ENCODE results near the gene RECQL5. TPM values are rescaled to one million over a fixed set of nuclear protein-coding genes. Genes with fewer than 3 reads are reported as not detected.

The RECQL5 gene
- total RNA-seq, 4 donors from 2014 or later = 25.1 to 129 (median 80.3) TPM

DNA sequence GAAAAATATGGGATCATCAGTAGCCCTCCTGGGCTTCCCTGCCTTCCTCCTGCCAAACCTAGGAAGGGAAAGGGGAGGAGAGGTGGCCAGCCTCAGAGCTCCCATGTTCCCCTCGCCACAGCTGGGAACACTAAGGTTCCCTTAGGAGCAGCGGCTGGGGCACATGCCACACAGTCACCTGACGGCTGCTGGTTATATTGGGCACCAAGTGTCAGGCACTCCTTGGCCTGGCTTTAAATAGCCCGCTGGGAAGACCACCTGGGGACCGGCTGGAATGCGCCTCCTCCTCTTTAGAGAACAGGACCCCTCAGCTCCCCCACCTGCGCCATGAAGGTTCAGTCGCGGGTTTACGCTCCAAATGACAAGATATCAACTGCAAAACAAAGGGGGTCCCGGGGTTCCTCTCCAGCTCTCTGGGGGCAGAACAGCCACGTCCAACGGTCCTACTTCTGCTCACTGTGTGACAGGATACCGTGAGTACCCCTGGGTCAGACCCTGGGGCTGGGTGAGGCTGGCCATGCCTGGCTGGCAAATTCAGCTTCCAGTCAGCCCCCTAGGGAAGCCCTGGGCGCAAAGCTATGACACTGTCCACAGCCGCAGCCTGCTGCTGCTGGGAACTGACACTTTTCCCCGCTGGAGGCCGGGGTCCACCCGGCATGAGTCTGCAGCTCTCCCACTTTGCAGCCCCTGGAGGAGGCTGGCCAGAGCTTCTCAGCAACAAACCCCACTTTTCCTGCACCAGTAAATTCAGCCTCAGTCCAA is 30.4 kb downstream of the RECQL5 start:
- Histone ChIP-seq H3K9me3 (no peaks in the 10 kb centered on the region), H3K27me3 (no peaks in the 10 kb centered on the region), H3K27ac (peak overlapping the region; percentile 27 to 84 (median 40)), H3K4me1 (peaks cover 12 to 53% (median 47%) of the 10 kb centered on the region in 4 donors), H3K4me3 (no peak overlapping the region), H3K36me3 (no peaks in the 10 kb centered on the region)
- no peak for DNase-seq
- 87% methylated on average over 16 of the region's 19 CpGs; no CpG with 5 or more reads in 1 of the 2 donors for WGBS, 2 donors (ENCODE audit: low coverage in 1 of 2)
- TF ChIP-seq POLR2AphosphoS5 (IDR thresholded peaks at IDR 0.05) (no peak), POLR2A (IDR thresholded peaks at IDR 0.05) (no peak), EP300 (IDR thresholded peaks at IDR 0.05; ENCODE audit: low read depth) (no peak)
- TF ChIP-seq, protein P1, sequence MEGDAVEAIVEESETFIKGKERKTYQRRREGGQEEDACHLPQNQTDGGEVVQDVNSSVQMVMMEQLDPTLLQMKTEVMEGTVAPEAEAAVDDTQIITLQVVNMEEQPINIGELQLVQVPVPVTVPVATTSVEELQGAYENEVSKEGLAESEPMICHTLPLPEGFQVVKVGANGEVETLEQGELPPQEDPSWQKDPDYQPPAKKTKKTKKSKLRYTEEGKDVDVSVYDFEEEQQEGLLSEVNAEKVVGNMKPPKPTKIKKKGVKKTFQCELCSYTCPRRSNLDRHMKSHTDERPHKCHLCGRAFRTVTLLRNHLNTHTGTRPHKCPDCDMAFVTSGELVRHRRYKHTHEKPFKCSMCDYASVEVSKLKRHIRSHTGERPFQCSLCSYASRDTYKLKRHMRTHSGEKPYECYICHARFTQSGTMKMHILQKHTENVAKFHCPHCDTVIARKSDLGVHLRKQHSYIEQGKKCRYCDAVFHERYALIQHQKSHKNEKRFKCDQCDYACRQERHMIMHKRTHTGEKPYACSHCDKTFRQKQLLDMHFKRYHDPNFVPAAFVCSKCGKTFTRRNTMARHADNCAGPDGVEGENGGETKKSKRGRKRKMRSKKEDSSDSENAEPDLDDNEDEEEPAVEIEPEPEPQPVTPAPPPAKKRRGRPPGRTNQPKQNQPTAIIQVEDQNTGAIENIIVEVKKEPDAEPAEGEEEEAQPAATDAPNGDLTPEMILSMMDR (IDR thresholded peaks at IDR 0.05) = no peak
- intact Hi-C loops (cut with DNase I; ENCODE audit: low total_unique reads) = no loop called here
- in situ Hi-C loops (cut with MboI; ENCODE audit: low pct_ligation_motif_present in 1 of 4, low pct_unique_long_range_greater_than_20kb in 1 of 4, low sequenced_read_pairs in 3 of 4) = no loop called here

DNA sequence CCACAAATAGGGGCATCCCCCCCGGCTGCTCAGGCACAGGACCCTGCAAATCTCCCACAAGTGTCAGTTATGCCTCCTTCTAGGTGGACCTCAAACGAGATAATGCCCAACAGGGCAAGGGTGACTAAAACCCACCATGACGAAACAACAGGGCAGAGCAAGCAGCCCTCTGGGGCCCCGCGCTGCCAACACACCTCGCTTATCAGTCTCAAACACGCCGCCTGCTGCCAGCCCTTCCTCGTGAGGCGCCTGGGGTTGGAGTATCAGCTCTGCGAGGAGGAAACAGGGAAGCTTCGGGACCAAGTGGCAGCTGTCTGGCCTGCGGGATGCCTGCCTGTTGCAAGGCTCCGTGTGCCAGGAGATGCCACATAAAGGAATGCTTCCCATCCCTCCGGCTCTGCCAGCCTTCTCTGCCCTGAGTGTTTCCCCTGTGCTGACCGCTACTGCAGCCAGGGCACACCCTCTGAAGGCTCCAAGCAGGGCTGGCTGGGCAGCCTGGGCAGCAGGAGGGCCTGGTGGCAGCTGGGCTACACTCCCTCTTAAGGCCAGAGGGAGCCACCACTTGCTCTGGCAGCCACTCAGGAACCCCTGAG is 31.2 kb downstream of the RECQL5 start:
- H3K4me3 ChIP-seq = no peak overlapping the region
- peak; percentile 77 for DNase-seq
- WGBS, 2 donors (ENCODE audit: low coverage in 1 of 2) = 45% methylated on average over 15 of the region's 16 CpGs; no CpG with 5 or more reads in 1 of the 2 donors
- H3K27ac ChIP-seq = peak overlapping the region; percentile 23 to 84 (median 40)
- peaks cover 12 to 53% (median 47%) of the 10 kb centered on the region in 4 donors for H3K4me1 ChIP-seq
- H3K9me3 ChIP-seq = no peaks in the 10 kb centered on the region
- no peaks in the 10 kb centered on the region for H3K36me3 ChIP-seq
- TF ChIP-seq EP300 (IDR thresholded peaks at IDR 0.05; ENCODE audit: low read depth) = no peak
- no peak for TF ChIP-seq POLR2A (IDR thresholded peaks at IDR 0.05)
- TF ChIP-seq, protein P1 (IDR thresholded peaks at IDR 0.05) = peak in 1 of 5 experiments; percentile 14
- peak in 1 of 3 donors; percentile 27 for TF ChIP-seq POLR2AphosphoS5 (IDR thresholded peaks at IDR 0.05)
- no peaks in the 10 kb centered on the region for H3K27me3 ChIP-seq
- intact Hi-C loops (cut with DNase I; ENCODE audit: low total_unique reads) (no loop called here), in situ Hi-C loops (cut with MboI; ENCODE audit: low pct_ligation_motif_present in 1 of 4, low pct_unique_long_range_greater_than_20kb in 1 of 4, low sequenced_read_pairs in 3 of 4) (no loop called here)

DNA sequence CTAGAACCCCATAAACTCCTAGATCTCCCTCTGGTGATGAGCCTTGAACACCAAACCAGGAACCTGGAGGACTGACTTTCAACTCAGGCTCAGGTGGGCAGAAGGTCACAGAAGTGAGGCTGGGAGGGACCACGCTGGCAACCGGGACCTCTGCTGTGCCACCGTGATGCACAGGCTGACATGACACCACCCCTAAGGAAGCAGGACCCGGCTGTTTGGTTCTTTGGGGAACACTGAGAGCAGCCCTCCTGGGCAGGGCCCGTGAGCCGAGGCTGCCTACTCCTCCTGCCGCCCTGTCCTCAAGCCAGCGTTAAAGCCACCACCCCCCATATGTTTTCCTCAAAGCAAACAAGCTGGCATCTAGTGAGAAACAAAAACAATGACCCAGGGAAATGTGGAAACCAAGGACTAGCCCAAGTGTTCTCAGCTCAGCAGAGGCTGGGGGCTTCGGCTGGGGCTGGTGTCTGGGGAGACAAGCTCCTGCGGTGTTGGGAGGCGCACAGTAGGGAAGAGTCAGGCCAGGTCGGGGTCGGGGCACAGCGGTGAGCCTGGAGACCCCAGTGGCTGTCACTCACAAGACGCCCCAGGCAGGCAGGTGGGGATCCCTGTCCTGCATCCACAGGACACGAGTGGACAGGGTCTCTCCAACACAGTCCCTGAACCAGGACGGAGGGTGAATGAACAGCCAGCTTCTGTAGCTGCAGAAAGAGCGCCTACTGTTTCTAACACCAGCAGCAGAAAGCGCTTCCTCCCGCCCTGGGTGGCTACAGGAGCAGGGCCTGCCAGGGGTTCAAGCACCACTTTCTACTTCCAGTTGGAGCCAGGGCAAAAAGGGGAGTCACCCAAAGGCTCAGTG is 32.0 kb downstream of the RECQL5 start:
- Histone ChIP-seq H3K4me1 (peaks cover 12 to 48% (median 44%) of the 10 kb centered on the region in 4 donors), H3K4me3 (no peak overlapping the region), H3K36me3 (no peaks in the 10 kb centered on the region), H3K27me3 (no peaks in the 10 kb centered on the region), H3K27ac (peak overlapping the region; percentile 48 to 84 (median 77)), H3K9me3 (no peaks in the 10 kb centered on the region)
- no peak for TF ChIP-seq EP300 (IDR thresholded peaks at IDR 0.05; ENCODE audit: low read depth)
- TF ChIP-seq POLR2AphosphoS5 (IDR thresholded peaks at IDR 0.05) = no peak
- TF ChIP-seq POLR2A (IDR thresholded peaks at IDR 0.05) = no peak
- TF ChIP-seq, protein P1 (IDR thresholded peaks at IDR 0.05) = no peak
- 81 to 83% methylated on average over 1 to 17 of the region's 20 CpGs for WGBS, 2 donors (ENCODE audit: low coverage in 1 of 2)
- intact Hi-C loops (cut with DNase I; ENCODE audit: low total_unique reads) = no loop called here
- no peak for DNase-seq
- in situ Hi-C loops (cut with MboI; ENCODE audit: low pct_ligation_motif_present in 1 of 4, low pct_unique_long_range_greater_than_20kb in 1 of 4, low sequenced_read_pairs in 3 of 4) = no loop called here

DNA sequence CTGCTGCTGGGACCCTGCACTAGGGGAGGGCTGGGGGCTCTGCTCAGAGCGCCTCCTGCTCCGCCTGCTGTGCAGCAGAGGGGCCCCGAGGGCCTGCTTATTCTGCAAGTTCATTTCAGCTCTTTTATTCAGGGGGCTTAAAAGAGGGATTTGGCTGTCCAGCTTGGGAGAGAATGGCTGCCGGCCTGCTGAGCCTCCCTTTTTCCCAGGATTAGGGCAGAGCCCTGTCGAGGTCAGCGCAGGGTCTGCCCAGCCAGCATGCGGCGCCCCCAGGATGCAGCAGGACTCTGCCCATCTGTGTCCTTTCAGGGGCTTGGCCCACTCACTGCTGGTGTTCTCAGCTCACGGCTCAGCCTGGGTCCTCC is 32.6 kb downstream of the RECQL5 start:
- Histone ChIP-seq H3K4me1 (peaks cover 12 to 46% (median 40%) of the 10 kb centered on the region in 4 donors), H3K27me3 (no peaks in the 10 kb centered on the region), H3K4me3 (peak overlapping the region in 1 of 4 donors; percentile 1), H3K27ac (peak overlapping the region; percentile 72 to 84 (median 81)), H3K9me3 (no peaks in the 10 kb centered on the region), H3K36me3 (no peaks in the 10 kb centered on the region)
- DNase-seq = no peak
- in situ Hi-C loops (cut with MboI; ENCODE audit: low pct_ligation_motif_present in 1 of 4, low pct_unique_long_range_greater_than_20kb in 1 of 4, low sequenced_read_pairs in 3 of 4) (no loop called here), intact Hi-C loops (cut with DNase I; ENCODE audit: low total_unique reads) (no loop called here)
- 72% methylated on average over 7 of the region's 9 CpGs; no CpG with 5 or more reads in 1 of the 2 donors for WGBS, 2 donors (ENCODE audit: low coverage in 1 of 2)
- TF ChIP-seq EP300 (IDR thresholded peaks at IDR 0.05; ENCODE audit: low read depth) = no peak
- no peak for TF ChIP-seq POLR2A (IDR thresholded peaks at IDR 0.05)
- TF ChIP-seq, protein P1 (IDR thresholded peaks at IDR 0.05) = no peak
- TF ChIP-seq POLR2AphosphoS5 (IDR thresholded peaks at IDR 0.05) = no peak
